ENCODE data around the gene OPCML. TPM values are rescaled to one million over a fixed set of nuclear protein-coding genes. Genes with fewer than 3 reads are reported as not detected.
A peak's percentile ranks its signal among the peaks of the same experiment; 100 is the strongest.

The OPCML gene
- total RNA-seq, 1 experiment from 2014 or later, result 0.21 TPM

- Histone ChIP-seq H3K36me3 (replicated peaks; ENCODE audit: control insufficient read depth, insufficient read depth, low read length) (no peaks in the 10 kb centered on the region), H3K27me3 (ENCODE audit: control insufficient read depth, insufficient read depth, low read length) (no peaks in the 10 kb centered on the region), H3K4me3 (ENCODE audit: insufficient read depth, low read depth, low read length) (no peak overlapping the region)
- DNase-seq, result peak; percentile 71
Observed at GRCh38 chr11:132448334-132448995, 1083.8 kb downstream of the OPCML start.

- H3K36me3 ChIP-seq (replicated peaks; ENCODE audit: control insufficient read depth, insufficient read depth, low read length), result no peaks in the 10 kb centered on the region
- H3K27me3 ChIP-seq (ENCODE audit: control insufficient read depth, insufficient read depth, low read length), result no peaks in the 10 kb centered on the region
- no peak overlapping the region for H3K4me3 ChIP-seq (ENCODE audit: insufficient read depth, low read depth, low read length)
- no peak for DNase-seq
Observed at GRCh38 chr11:132447761-132448160, 1084.5 kb downstream of the OPCML start.

DNA sequence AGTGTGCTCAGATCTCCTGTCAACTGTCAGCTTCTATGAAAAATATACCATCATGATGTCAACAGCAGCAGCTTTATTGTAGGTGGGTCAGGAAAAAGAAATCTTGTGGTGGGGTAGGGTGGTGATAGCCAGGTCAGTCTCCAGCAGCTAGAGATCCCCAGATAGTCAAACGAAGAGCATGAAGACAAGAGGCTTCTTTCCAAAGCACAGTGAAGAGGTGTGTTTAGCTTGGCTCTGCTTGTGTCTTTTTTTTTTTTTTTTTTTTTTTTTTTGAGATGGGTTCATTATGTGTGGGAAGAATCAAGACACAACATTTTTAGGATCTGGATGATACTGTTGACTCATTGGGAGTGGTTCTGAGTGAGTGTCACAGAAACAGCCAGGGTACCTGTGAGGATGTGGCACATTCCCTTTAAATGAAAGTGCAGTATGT lies 1086.4 kb downstream of the OPCML start:
- no peaks in the 10 kb centered on the region for H3K36me3 ChIP-seq (replicated peaks; ENCODE audit: control insufficient read depth, insufficient read depth, low read length)
- DNase-seq, result no peak
- no peaks in the 10 kb centered on the region for H3K27me3 ChIP-seq (ENCODE audit: control insufficient read depth, insufficient read depth, low read length)
- no peak overlapping the region for H3K4me3 ChIP-seq (ENCODE audit: insufficient read depth, low read depth, low read length)

- H3K4me3 ChIP-seq (ENCODE audit: insufficient read depth, low read depth, low read length), result no peak overlapping the region
- no peaks in the 10 kb centered on the region for H3K36me3 ChIP-seq (replicated peaks; ENCODE audit: control insufficient read depth, insufficient read depth, low read length)
- H3K27me3 ChIP-seq (ENCODE audit: control insufficient read depth, insufficient read depth, low read length), result no peaks in the 10 kb centered on the region
- DNase-seq, result no peak
Observed at GRCh38 chr11:132444911-132445310, 1087.4 kb downstream of the OPCML start.

GRCh38 chr11:132439711-132440255 lies 1092.5 kb downstream of the OPCML start:
- Histone ChIP-seq H3K36me3 (replicated peaks; ENCODE audit: control insufficient read depth, insufficient read depth, low read length) (no peaks in the 10 kb centered on the region), H3K27me3 (ENCODE audit: control insufficient read depth, insufficient read depth, low read length) (no peaks in the 10 kb centered on the region), H3K4me3 (ENCODE audit: insufficient read depth, low read depth, low read length) (no peak overlapping the region)
- DNase-seq, result no peak

- Histone ChIP-seq H3K36me3 (replicated peaks; ENCODE audit: control insufficient read depth, insufficient read depth, low read length) (no peaks in the 10 kb centered on the region), H3K27me3 (ENCODE audit: control insufficient read depth, insufficient read depth, low read length) (no peaks in the 10 kb centered on the region), H3K4me3 (ENCODE audit: insufficient read depth, low read depth, low read length) (no peak overlapping the region)
- DNase-seq, result no peak
Observed at GRCh38 chr11:132438418-132438817, 1093.9 kb downstream of the OPCML start.

- no peaks in the 10 kb centered on the region for H3K36me3 ChIP-seq (replicated peaks; ENCODE audit: control insufficient read depth, insufficient read depth, low read length)
- H3K27me3 ChIP-seq (ENCODE audit: control insufficient read depth, insufficient read depth, low read length), result no peaks in the 10 kb centered on the region
- no peak overlapping the region for H3K4me3 ChIP-seq (ENCODE audit: insufficient read depth, low read depth, low read length)
- no peak for DNase-seq
Observed at GRCh38 chr11:132430429-132431062, 1101.8 kb downstream of the OPCML start.

DNA sequence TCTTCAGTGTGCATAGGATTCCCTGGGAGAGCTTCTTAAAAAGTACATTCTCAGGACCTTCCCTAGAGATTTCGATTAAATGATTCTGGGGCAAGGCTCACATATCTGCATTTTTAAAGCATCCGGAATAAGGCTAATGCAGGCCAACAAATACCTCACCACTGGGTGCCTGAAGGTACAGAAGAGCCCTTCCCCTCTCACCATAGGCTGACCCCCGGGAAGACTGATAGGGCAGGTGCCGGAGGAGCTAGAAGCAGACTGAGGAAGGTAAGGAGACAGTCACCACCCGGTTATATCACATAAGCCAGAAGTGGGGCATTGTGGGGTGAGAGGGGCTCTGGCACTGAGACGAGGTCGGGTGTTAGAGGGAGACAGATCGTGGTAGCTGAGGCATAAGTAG lies 1102.6 kb downstream of the OPCML start:
- Histone ChIP-seq H3K36me3 (replicated peaks; ENCODE audit: control insufficient read depth, insufficient read depth, low read length) (no peaks in the 10 kb centered on the region), H3K4me3 (ENCODE audit: insufficient read depth, low read depth, low read length) (no peak overlapping the region), H3K27me3 (ENCODE audit: control insufficient read depth, insufficient read depth, low read length) (no peaks in the 10 kb centered on the region)
- no peak for DNase-seq

- Histone ChIP-seq H3K27me3 (ENCODE audit: control insufficient read depth, insufficient read depth, low read length) (no peaks in the 10 kb centered on the region), H3K4me3 (ENCODE audit: insufficient read depth, low read depth, low read length) (no peak overlapping the region), H3K36me3 (replicated peaks; ENCODE audit: control insufficient read depth, insufficient read depth, low read length) (no peaks in the 10 kb centered on the region)
- no peak for DNase-seq
Observed at GRCh38 chr11:132427611-132428010, 1104.7 kb downstream of the OPCML start.

DNA sequence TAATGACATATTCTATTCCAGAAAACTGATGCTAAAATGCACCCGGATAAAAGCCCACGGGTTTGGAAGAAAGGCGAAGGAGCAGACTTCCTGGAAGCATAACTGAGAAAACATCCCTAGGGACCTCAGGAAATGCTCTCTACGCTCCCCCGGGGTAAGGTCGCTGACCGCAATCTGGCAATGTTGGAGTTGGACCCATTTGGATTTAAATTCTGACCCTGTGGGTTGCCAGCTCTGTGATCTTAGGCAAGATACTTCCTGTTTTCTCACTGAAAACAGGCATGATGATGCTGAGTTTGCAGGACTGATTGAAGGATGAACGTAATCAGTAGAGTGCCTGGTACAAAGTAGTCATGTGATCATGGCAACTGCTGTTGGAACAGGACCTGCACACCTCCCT lies 1107.9 kb downstream of the OPCML start:
- H3K4me3 ChIP-seq (ENCODE audit: insufficient read depth, low read depth, low read length), result no peak overlapping the region
- no peaks in the 10 kb centered on the region for H3K27me3 ChIP-seq (ENCODE audit: control insufficient read depth, insufficient read depth, low read length)
- no peak for DNase-seq
- no peaks in the 10 kb centered on the region for H3K36me3 ChIP-seq (replicated peaks; ENCODE audit: control insufficient read depth, insufficient read depth, low read length)

DNA sequence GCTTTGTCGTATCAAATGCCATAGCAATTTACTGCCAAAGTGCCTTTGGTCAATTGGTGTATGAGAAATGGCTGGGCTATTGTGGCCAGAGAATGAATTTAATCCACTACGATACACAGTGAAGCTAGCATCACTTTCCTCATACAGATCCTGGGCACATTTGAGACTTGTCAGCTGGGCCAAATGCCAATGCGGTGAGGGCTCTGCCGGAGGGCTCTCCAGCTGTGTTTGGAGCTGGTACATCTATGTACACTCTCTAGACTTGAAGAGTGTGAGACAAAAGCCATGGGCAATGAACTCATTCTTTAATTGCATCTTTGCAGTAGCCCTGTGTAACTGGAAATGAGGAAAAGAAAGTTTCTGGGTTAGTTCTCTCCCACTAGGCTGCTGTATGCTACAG lies 1109.0 kb downstream of the OPCML start:
- H3K4me3 ChIP-seq (ENCODE audit: insufficient read depth, low read depth, low read length), result no peak overlapping the region
- no peaks in the 10 kb centered on the region for H3K36me3 ChIP-seq (replicated peaks; ENCODE audit: control insufficient read depth, insufficient read depth, low read length)

GRCh38 chr11:132422722-132423121 lies 1109.6 kb downstream of the OPCML start:
- no peaks in the 10 kb centered on the region for H3K27me3 ChIP-seq (ENCODE audit: control insufficient read depth, insufficient read depth, low read length)
- no peak overlapping the region for H3K4me3 ChIP-seq (ENCODE audit: insufficient read depth, low read depth, low read length)
- H3K36me3 ChIP-seq (replicated peaks; ENCODE audit: control insufficient read depth, insufficient read depth, low read length), result no peaks in the 10 kb centered on the region
- no peak for DNase-seq

More for the DNA sequence above, 1109.0 kb downstream of the OPCML start:
- no peaks in the 10 kb centered on the region for H3K27me3 ChIP-seq (ENCODE audit: control insufficient read depth, insufficient read depth, low read length)
- no peak for DNase-seq

DNA sequence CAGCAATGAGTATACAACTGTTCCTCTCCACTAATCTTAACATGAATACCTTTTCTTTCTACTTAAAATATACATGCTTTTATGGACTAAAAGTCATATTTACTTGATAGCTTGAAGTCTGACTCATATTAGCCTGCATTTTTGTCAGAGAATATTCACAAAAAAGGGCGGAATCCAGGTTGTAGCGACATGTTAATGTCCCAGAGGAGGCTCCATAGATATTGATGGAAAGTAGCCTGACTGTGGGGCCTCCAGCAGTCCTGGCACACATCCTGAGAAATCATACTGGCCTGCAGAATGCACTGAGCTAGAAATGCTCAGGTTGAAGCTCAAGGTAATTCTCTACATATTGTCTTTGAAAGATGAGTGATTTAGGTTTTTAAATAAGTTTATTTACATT lies 1110.7 kb downstream of the OPCML start:
- no peaks in the 10 kb centered on the region for H3K27me3 ChIP-seq (ENCODE audit: control insufficient read depth, insufficient read depth, low read length)

DNA sequence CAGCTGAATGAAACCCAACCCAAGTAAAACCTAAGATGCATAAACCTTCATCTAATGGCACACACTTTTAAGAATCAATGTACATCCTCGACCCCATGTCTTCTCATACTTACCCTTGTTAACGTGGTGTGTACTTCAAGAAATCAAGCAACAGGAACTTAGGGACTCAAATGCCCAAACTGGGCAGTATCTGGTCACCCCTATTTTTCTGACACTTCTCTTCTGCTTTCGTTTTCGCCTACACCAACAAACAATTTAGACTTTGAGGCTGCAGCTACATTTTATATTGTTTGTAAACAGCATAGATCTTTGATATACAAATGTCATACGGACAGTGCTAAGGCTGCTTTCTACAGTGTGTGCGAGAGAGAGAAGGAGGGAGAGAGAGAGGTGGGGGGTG lies 1117.8 kb downstream of the OPCML start:
- H3K27me3 ChIP-seq (ENCODE audit: control insufficient read depth, insufficient read depth, low read length), result no peaks in the 10 kb centered on the region; the same call in 1 of the 2 replicates
- no peak for DNase-seq
- no peaks in the 10 kb centered on the region for H3K36me3 ChIP-seq (replicated peaks; ENCODE audit: control insufficient read depth, insufficient read depth, low read length)
- no peak overlapping the region for H3K4me3 ChIP-seq (ENCODE audit: insufficient read depth, low read depth, low read length)

More for the DNA sequence above, 1110.7 kb downstream of the OPCML start:
- DNase-seq, result no peak
- no peaks in the 10 kb centered on the region for H3K36me3 ChIP-seq (replicated peaks; ENCODE audit: control insufficient read depth, insufficient read depth, low read length)
- H3K4me3 ChIP-seq (ENCODE audit: insufficient read depth, low read depth, low read length), result no peak overlapping the region

- Histone ChIP-seq H3K36me3 (replicated peaks; ENCODE audit: control insufficient read depth, insufficient read depth, low read length) (no peaks in the 10 kb centered on the region), H3K27me3 (ENCODE audit: control insufficient read depth, insufficient read depth, low read length) (no peaks in the 10 kb centered on the region; the same call in 1 of the 2 replicates), H3K4me3 (ENCODE audit: insufficient read depth, low read depth, low read length) (no peak overlapping the region)
- DNase-seq, result no peak
Observed at GRCh38 chr11:132410383-132410782, 1121.9 kb downstream of the OPCML start.

All from H7 (cell line).